HG03520 (cell line): ENCODE data around the gene ABCC11.

ENCODE experiments used
- ATAC-seq: cut with Tn5 transposase; IDR thresholded peaks from one replicate; pipeline ENCODE4 v1.9.1; 2021; ENCODE audit warnings: mild to moderate bottlenecking, moderate library complexity; ENCODE audit not compliant: unreplicated experiment

ABCC11 gene

GRCh38 chr16:48133455-48134211 lies 113.7 kb downstream of the ABCC11 start:
- ATAC-seq: no peak

GRCh38 chr16:48132696-48133095 lies 114.6 kb downstream of the ABCC11 start:
- ATAC-seq: no peak

GRCh38 chr16:48131201-48131935 lies 116.0 kb downstream of the ABCC11 start:
- no peak for ATAC-seq

GRCh38 chr16:48129926-48130325 lies 117.4 kb downstream of the ABCC11 start:
- ATAC-seq: no peak

- no peak for ATAC-seq
These were observed 118.6 kb downstream of the ABCC11 start for GRCh38 chr16:48128769-48129168.

- ATAC-seq: no peak
These were observed 120.3 kb downstream of the ABCC11 start for GRCh38 chr16:48126801-48127644.

- no peak for ATAC-seq
These were observed 121.5 kb downstream of the ABCC11 start for GRCh38 chr16:48125888-48126287.

GRCh38 chr16:48124266-48124665 lies 123.1 kb downstream of the ABCC11 start:
- no peak for ATAC-seq

GRCh38 chr16:48123104-48123788 lies 124.1 kb downstream of the ABCC11 start:
- peak; percentile 56 for ATAC-seq

- no peak for ATAC-seq
These were observed 126.1 kb downstream of the ABCC11 start for GRCh38 chr16:48121276-48121675.

GRCh38 chr16:48118841-48119240 lies 128.5 kb downstream of the ABCC11 start:
- ATAC-seq: no peak

- no peak for ATAC-seq
These were observed 129.9 kb downstream of the ABCC11 start for GRCh38 chr16:48117217-48118105.
